Esophagus (tissue), 2 donors: ENCODE data around the gene ELF1. TPM values are rescaled to one million over a fixed set of nuclear protein-coding genes. Genes with fewer than 3 reads are reported as not detected.
A peak's percentile ranks its signal among the peaks of the same experiment; 100 is the strongest.

ENCODE experiments used
- H3K27ac ChIP-seq, 2 donors: one replicate each; pipeline ENCODE4 v1.5.1; 2013; ENCODE audit warnings: low read depth in 2 of 2, mild to moderate bottlenecking in 2 of 2, inconsistent platforms in 1 of 2, low read length in 1 of 2, moderate library complexity in 1 of 2
- H3K27me3 ChIP-seq, 2 donors: one replicate each; pipeline ENCODE4 v1.6.1; 2013; ENCODE audit warnings: low read length in 2 of 2, control low read depth in 1 of 2, mild to moderate bottlenecking in 1 of 2; ENCODE audit not compliant: insufficient read depth in 2 of 2, control insufficient read depth in 1 of 2
- H3K36me3 ChIP-seq, 2 donors: one replicate each; pipeline ENCODE4 v1.6.1; 2013; ENCODE audit warnings: low read length in 1 of 2; ENCODE audit not compliant: control insufficient read depth in 2 of 2, insufficient read depth in 2 of 2
- H3K4me1 ChIP-seq, 2 donors: one replicate each; pipeline ENCODE4 v1.6.1; 2013; ENCODE audit warnings: low read length in 1 of 2; ENCODE audit not compliant: control insufficient read depth in 2 of 2, insufficient read depth in 2 of 2
- H3K4me3 ChIP-seq, 2 donors: one replicate each; pipeline ENCODE4 v1.5.1; 2013; ENCODE audit warnings: low read length in 2 of 2, mild to moderate bottlenecking in 2 of 2, low read depth in 1 of 2, moderate library complexity in 1 of 2
- H3K9me3 ChIP-seq, 2 donors: one replicate each; pipeline ENCODE4 v1.6.1; 2013; ENCODE audit warnings: mild to moderate bottlenecking in 2 of 2, low read depth in 1 of 2, low read length in 1 of 2, moderate library complexity in 1 of 2; ENCODE audit not compliant: control insufficient read depth in 2 of 2, insufficient read depth in 1 of 2
- WGBS, 2 donors: extraction: QIAGEN DNeasy Blood & Tissue Kit; methylation state at CpG; one replicate each; pipeline ENCODE4 v1.1.7; 2013; 5-methylcytosine and 5-hydroxymethylcytosine counted together
- polyA plus RNA-seq, 2 donors: library from polyadenylated mRNA; stranded (reverse); fragments of 200-250 nt; gene quantifications; one replicate each; pipeline ENCODE4 v1.2.3, GENCODE V29; 2013
- donor health status: healthy with polysubstance abuse.
- donor health status: Bipolar disorder and iron deficiency.

The ELF1 gene
- polyA plus RNA-seq, 2 donors, result 12.1 to 34.0 TPM

GRCh38 chr13:40963927-40964326 is 55.2 kb downstream of the ELF1 start:
- peaks cover 0 to 3% of the 10 kb centered on the region in 2 donors for H3K4me1 ChIP-seq
- H3K4me3 ChIP-seq, result no peak overlapping the region
- peak overlapping the region in 1 of 2 donors; percentile 55 for H3K27ac ChIP-seq
- H3K27me3 ChIP-seq, result no peaks in the 10 kb centered on the region
- peaks cover 0 to 2% of the 10 kb centered on the region in 2 donors for H3K36me3 ChIP-seq
- WGBS, 2 donors, result 84 to 93% methylated on average over 1 of the region's 1 CpG
- H3K9me3 ChIP-seq, result no peaks in the 10 kb centered on the region

- Histone ChIP-seq H3K4me3 (no peak overlapping the region), H3K27me3 (no peaks in the 10 kb centered on the region), H3K9me3 (no peaks in the 10 kb centered on the region), H3K36me3 (peaks cover 0 to 8% of the 10 kb centered on the region in 2 donors), H3K4me1 (peaks cover 0 to 3% of the 10 kb centered on the region in 2 donors), H3K27ac (no peak overlapping the region)
- WGBS, 2 donors, result 74 to 86% methylated on average over 1 of the region's 1 CpG
Measured at GRCh38 chr13:40961826-40962225, 57.3 kb downstream of the ELF1 start.

- 63 to 67% methylated on average over 3 of the region's 3 CpGs for WGBS, 2 donors
- Histone ChIP-seq H3K27me3 (no peaks in the 10 kb centered on the region), H3K4me1 (peaks cover 0 to 3% of the 10 kb centered on the region in 2 donors), H3K9me3 (no peaks in the 10 kb centered on the region), H3K36me3 (peaks cover 0 to 8% of the 10 kb centered on the region in 2 donors), H3K4me3 (no peak overlapping the region), H3K27ac (peak overlapping the region in 1 of 2 donors; percentile 12)
Measured at GRCh38 chr13:40961214-40961613, 57.9 kb downstream of the ELF1 start.

- Histone ChIP-seq H3K27me3 (no peaks in the 10 kb centered on the region), H3K4me3 (no peak overlapping the region), H3K27ac (no peak overlapping the region), H3K4me1 (peaks cover 0 to 3% of the 10 kb centered on the region in 2 donors), H3K9me3 (no peaks in the 10 kb centered on the region), H3K36me3 (peaks cover 0 to 8% of the 10 kb centered on the region in 2 donors)
- WGBS, 2 donors, result 89 to 97% methylated on average over 3 of the region's 3 CpGs
Measured at GRCh38 chr13:40960716-40961115, 58.4 kb downstream of the ELF1 start.

GRCh38 chr13:40958655-40959054 is 60.5 kb downstream of the ELF1 start:
- Histone ChIP-seq H3K27ac (no peak overlapping the region), H3K9me3 (no peaks in the 10 kb centered on the region), H3K27me3 (no peaks in the 10 kb centered on the region), H3K4me3 (no peak overlapping the region), H3K36me3 (peaks cover 0 to 6% of the 10 kb centered on the region in 2 donors), H3K4me1 (no peaks in the 10 kb centered on the region)
- WGBS, 2 donors, result 87 to 88% methylated on average over 5 of the region's 5 CpGs

- Histone ChIP-seq H3K27ac (no peak overlapping the region), H3K4me3 (no peak overlapping the region), H3K4me1 (no peaks in the 10 kb centered on the region), H3K27me3 (no peaks in the 10 kb centered on the region), H3K9me3 (no peaks in the 10 kb centered on the region), H3K36me3 (peaks cover 6 to 7% of the 10 kb centered on the region in 2 donors)
- WGBS, 2 donors, result 97 to 100% methylated on average over 1 of the region's 1 CpG
Measured at GRCh38 chr13:40946485-40946884, 72.6 kb downstream of the ELF1 start.

- Histone ChIP-seq H3K36me3 (peaks cover 7 to 12% of the 10 kb centered on the region in 2 donors), H3K27ac (no peak overlapping the region), H3K4me1 (no peaks in the 10 kb centered on the region), H3K9me3 (no peaks in the 10 kb centered on the region), H3K27me3 (no peaks in the 10 kb centered on the region), H3K4me3 (no peak overlapping the region)
Measured at GRCh38 chr13:40943073-40943472, 76.0 kb downstream of the ELF1 start.

GRCh38 chr13:40941581-40941980 is 77.5 kb downstream of the ELF1 start:
- H3K4me3 ChIP-seq, result no peak overlapping the region
- WGBS, 2 donors, result 83 to 84% methylated on average over 5 of the region's 5 CpGs
- H3K9me3 ChIP-seq, result no peaks in the 10 kb centered on the region
- H3K27me3 ChIP-seq, result no peaks in the 10 kb centered on the region
- H3K4me1 ChIP-seq, result no peaks in the 10 kb centered on the region
- peaks cover 7 to 10% of the 10 kb centered on the region in 2 donors for H3K36me3 ChIP-seq
- no peak overlapping the region for H3K27ac ChIP-seq

GRCh38 chr13:40940841-40941240 is 78.3 kb downstream of the ELF1 start:
- peaks cover 7 to 10% of the 10 kb centered on the region in 2 donors for H3K36me3 ChIP-seq
- no peaks in the 10 kb centered on the region for H3K4me1 ChIP-seq
- no peak overlapping the region for H3K27ac ChIP-seq
- H3K27me3 ChIP-seq, result no peaks in the 10 kb centered on the region
- WGBS, 2 donors, result 88 to 93% methylated on average over 6 of the region's 6 CpGs
- H3K4me3 ChIP-seq, result no peak overlapping the region
- H3K9me3 ChIP-seq, result no peaks in the 10 kb centered on the region

GRCh38 chr13:40933508-40934204 is 85.5 kb downstream of the ELF1 start:
- peaks cover 7 to 8% of the 10 kb centered on the region in 2 donors for H3K36me3 ChIP-seq
- no peaks in the 10 kb centered on the region for H3K4me1 ChIP-seq
- H3K9me3 ChIP-seq, result no peaks in the 10 kb centered on the region
- WGBS, 2 donors, result 81 to 83% methylated on average over 4 of the region's 4 CpGs
- H3K4me3 ChIP-seq, result no peak overlapping the region
- H3K27me3 ChIP-seq, result no peaks in the 10 kb centered on the region
- H3K27ac ChIP-seq, result no peak overlapping the region
